ENCODE results near the gene CCNL1. TPM values are rescaled to one million over a fixed set of nuclear protein-coding genes. Genes with fewer than 3 reads are reported as not detected.

CCNL1 gene
- total and polyA plus RNA-seq, 2 of the 8 experiments (the other 6 are each of a cell fraction or from before 2014, with no cell fraction given) = 64.5 to 68.6 TPM

DNA sequence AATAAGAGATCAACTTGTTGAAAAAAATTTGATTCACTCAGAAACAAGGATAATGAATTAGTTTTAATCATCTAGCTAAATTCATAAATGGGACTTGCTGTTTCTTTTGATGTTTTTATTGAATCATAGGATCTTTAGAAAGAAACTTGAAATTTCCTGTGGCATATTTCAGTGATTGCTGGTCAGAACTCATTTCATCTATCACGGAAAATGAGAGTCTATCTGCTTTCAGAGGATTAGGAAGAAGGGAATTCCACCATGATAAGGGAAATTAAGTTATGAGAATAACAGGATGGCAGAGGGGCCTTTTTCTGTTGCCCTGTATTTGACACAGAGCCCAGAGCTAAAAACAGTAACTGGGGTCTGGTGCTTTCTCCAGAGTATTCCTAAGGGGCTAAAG, 44.9 kb upstream of the CCNL1 start:
- FAIRE-seq (no peak), DNase-seq (ENCODE audit: low read depth in 1 of 2, low spot score in 2 of 2) (no peak)
- H3K18ac ChIP-seq (ENCODE audit: extremely low read depth, low read length) = no peak overlapping the region
- ChIA-PET POLR2A (ENCODE audit: partially characterized antibody) (interaction anchor here (0.8 kb wide), 1 partner anchor 294 kb away, joined by 3 read pairs; no protein-coding TSS in a partner anchor), CTCF (ENCODE audit: partially characterized antibody) (interaction anchor here (0.6 to 6.7 kb wide), 16 partner anchors 12 to 385 kb away, joined by 3 to 44 read pairs (median 4); no protein-coding TSS in a partner anchor)
- H4K5ac ChIP-seq (ENCODE audit: insufficient read length, low read depth, low read length) = no peak overlapping the region
- H3K4me3 ChIP-seq (ENCODE audit: extremely low read depth in 1 of 4, insufficient read depth in 2 of 4, low read depth in 3 of 4, low read length in 4 of 4) = no peak overlapping the region
- no peak overlapping the region for H2BK120ac ChIP-seq (replicated peaks; ENCODE audit: low read depth, low read length)
- no peak overlapping the region for H3K4ac ChIP-seq (replicated peaks; ENCODE audit: insufficient read length, low read depth, low read length)
- no peaks in the 10 kb centered on the region for H3K36me3 ChIP-seq (ENCODE audit: control insufficient read depth in 2 of 4, insufficient read depth in 4 of 4, low read length in 3 of 4)
- H2AK5ac ChIP-seq (ENCODE audit: low read depth, low read length) = no peak overlapping the region
- H2AFZ ChIP-seq (ENCODE audit: low read length) = no peak overlapping the region
- H3K56ac ChIP-seq (replicated peaks; ENCODE audit: insufficient read length, low read depth, low read length) = no peak overlapping the region
- H2BK15ac ChIP-seq (ENCODE audit: low read length) = no peak overlapping the region
- no peaks in the 10 kb centered on the region for H4K20me1 ChIP-seq (replicated peaks in 1 of 2; ENCODE audit: control insufficient read depth in 1 of 2, insufficient read depth in 2 of 2, low read length in 2 of 2)
- H3K4me2 ChIP-seq (ENCODE audit: insufficient read depth in 1 of 2, low read depth in 2 of 2, low read length in 2 of 2) = no peak overlapping the region
- H3K23ac ChIP-seq (ENCODE audit: insufficient read length) = no peak overlapping the region
- no peak overlapping the region for H3K14ac ChIP-seq (ENCODE audit: insufficient read length)
- 90% methylated on average over 1 of the region's 1 CpG; no CpG with 5 or more reads in 1 of the 2 experiments for whole genome bisulfite sequencing, 2 experiments (ENCODE audit: extremely low coverage in 1 of 2, insufficient coverage in 1 of 2, insufficient read length in 1 of 2, insufficient replicate concordance in 2 of 2, low coverage in 1 of 2, low lambda C conversion rate in 2 of 2, missing lambda C conversion rate in 1 of 2)
- no peak overlapping the region for H2BK5ac ChIP-seq (ENCODE audit: low read depth, low read length)
- no peaks in the 10 kb centered on the region for H3K79me2 ChIP-seq (ENCODE audit: control insufficient read depth in 1 of 2, insufficient read depth in 2 of 2, low read length in 2 of 2)
- no peaks in the 10 kb centered on the region for H3K9me3 ChIP-seq (ENCODE audit: insufficient read depth in 2 of 2, low read depth in 1 of 2, low read length in 1 of 2)
- H3K4me1 ChIP-seq (replicated peaks in 1 of 4; ENCODE audit: control insufficient read depth in 3 of 4, insufficient read depth in 4 of 4, low read length in 3 of 4) = peaks cover 0 to 3% (median 2%) of the 10 kb centered on the region in 4 experiments; a peak in 3 of 7 replicates
- no peak overlapping the region for H2BK20ac ChIP-seq (ENCODE audit: low read length)
- H2BK12ac ChIP-seq (ENCODE audit: low read depth, low read length) = no peak overlapping the region
- no peak overlapping the region for H4K8ac ChIP-seq (ENCODE audit: extremely low read depth, insufficient read depth, low read length)
- H3K27me3 ChIP-seq (replicated peaks in 1 of 4; ENCODE audit: control insufficient read depth in 3 of 4, extremely low read depth in 1 of 4, insufficient read depth in 3 of 4, low read length in 3 of 4) = no peaks in the 10 kb centered on the region
- no peaks in the 10 kb centered on the region for H3K79me1 ChIP-seq (ENCODE audit: low read depth, low read length)
- TF ChIP-seq CREB1 (IDR thresholded peaks at IDR 0.05) (no peak), KDM4A (IDR thresholded peaks at IDR 0.05; ENCODE audit: low read depth, low read length, severe bottlenecking) (no peak), MAFK (IDR thresholded peaks at IDR 0.05; ENCODE audit: low read depth, low read length) (no peak), POLR2AphosphoS5 (IDR thresholded peaks at IDR 0.05; ENCODE audit: low read depth, low read length) (no peak), EP300 (IDR thresholded peaks at IDR 0.05; ENCODE audit: borderline replicate concordance in 1 of 2, low read depth in 2 of 2, low read length in 2 of 2) (no peak), BRCA1 (IDR thresholded peaks at IDR 0.05; ENCODE audit: low read depth, low read length) (no peak)
- H3K27ac ChIP-seq (ENCODE audit: low read depth, low read length) = no peak overlapping the region
- no peaks in the 10 kb centered on the region; the same call in 1 of the 2 replicates for H3K23me2 ChIP-seq (ENCODE audit: low read depth, low read length)
- no peak overlapping the region for H4K91ac ChIP-seq (replicated peaks; ENCODE audit: insufficient read length, low read length)
- H3K9ac ChIP-seq (replicated peaks in 1 of 4; ENCODE audit: extremely low read depth in 1 of 4, low read depth in 3 of 4, low read length in 3 of 4) = no peak overlapping the region
